Measurements from ENCODE around the gene CCDC78. TPM values are rescaled to one million over a fixed set of nuclear protein-coding genes. Genes with fewer than 3 reads are reported as not detected.
A peak's percentile ranks its signal among the peaks of the same experiment; 100 is the strongest.

The CCDC78 gene
- total and polyA plus RNA-seq, 2 of the 13 experiments (the other 11 are each of a cell fraction or from before 2014, with no cell fraction given) = 0.53 to 1.5 TPM

DNA sequence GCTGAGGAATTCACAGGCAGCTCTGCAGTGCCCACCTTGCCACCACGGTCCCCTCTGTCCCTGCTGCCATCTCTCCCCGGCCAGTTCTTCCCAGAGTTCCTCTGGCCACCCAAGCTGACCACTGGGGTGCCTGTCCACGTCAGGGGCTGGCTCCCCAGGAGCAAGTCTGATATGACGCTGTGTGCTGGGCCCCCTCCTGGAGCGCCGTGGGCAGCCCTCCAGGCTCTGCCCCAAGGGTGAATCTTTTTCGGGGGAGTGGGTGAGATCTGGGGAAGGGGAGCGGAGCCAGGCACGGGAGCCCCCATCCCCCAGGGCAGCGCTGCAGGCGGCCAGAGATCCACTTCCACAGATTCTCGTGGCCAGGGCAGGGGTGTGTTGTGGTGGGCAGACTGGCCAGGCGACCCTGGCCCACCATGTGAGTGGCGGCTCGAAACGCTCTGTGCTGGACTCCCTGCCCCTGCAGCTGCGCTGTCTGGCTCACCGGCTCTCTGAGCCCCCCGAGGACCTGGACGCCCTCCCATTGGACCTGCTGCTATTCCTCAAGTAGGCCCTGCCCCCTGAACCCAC is 38.0 kb upstream of the CCDC78 start:
- Histone ChIP-seq H3K4me2 (ENCODE audit: low read depth, low read length) (no peak overlapping the region), H3K4me1 (ENCODE audit: insufficient read depth, low read length) (peaks cover 32% of the 10 kb centered on the region), H2AFZ (ENCODE audit: low read length) (no peak overlapping the region), H3K79me2 (ENCODE audit: insufficient read depth, low read length) (no peaks in the 10 kb centered on the region), H3K9ac (ENCODE audit: insufficient read depth, low read depth, low read length) (no peak overlapping the region), H3K4me3 (replicated peaks in 1 of 3; ENCODE audit: insufficient read depth in 1 of 3, low read depth in 2 of 3, low read length in 3 of 3) (no peak overlapping the region), H3K27me3 (ENCODE audit: control insufficient read depth in 1 of 2, insufficient read depth in 2 of 2, low read length in 2 of 2) (peaks cover 3 to 8% of the 10 kb centered on the region in 2 experiments; a peak in 4 of 5 replicates), H3K36me3 (replicated peaks in 1 of 2; ENCODE audit: control insufficient read depth in 1 of 2, insufficient read depth in 2 of 2, low read length in 2 of 2) (no peaks in the 10 kb centered on the region), H3K9me3 (ENCODE audit: low read length) (no peaks in the 10 kb centered on the region), H4K20me1 (ENCODE audit: insufficient read depth, low read length) (no peaks in the 10 kb centered on the region), H3K27ac (ENCODE audit: extremely low read length, insufficient read depth, low read length) (no peak overlapping the region)
- CTCF ChIA-PET (ENCODE audit: low intra/inter-chr PET ratio, low total read pairs) = no interaction called here
- in situ Hi-C loops (cut with HindIII; ENCODE audit: extremely low pct_ligation_motif_present, low pct_unique_long_range_greater_than_20kb) = no loop called here
- no peak for DNase-seq (ENCODE audit: low spot score)
- WGBS (ENCODE audit: low lambda C conversion rate) = 61% methylated on average over 12 of the region's 20 CpGs
- no peak for ATAC-seq
- no TSS peak for BruUV-seq (replicated peaks)
- FAIRE-seq = no peak
- intact Hi-C loops (cut with micrococcal nuclease; ENCODE audit: unreplicated experiment) = no loop called here
- no peak for TF ChIP-seq BHLHE40 (IDR thresholded peaks at IDR 0.05; ENCODE audit: low read length)
- TF ChIP-seq HNRNPL (IDR thresholded peaks at IDR 0.05; ENCODE audit: low read depth, low read length) = 0 out of 2 replicates have a peak, but pooled peaks have one; percentile 23
- TF ChIP-seq GATAD1 (CRISPR knock-in tag; IDR thresholded peaks at IDR 0.05) = no peak
- TF ChIP-seq ZBTB42 (CRISPR knock-in tag; IDR thresholded peaks at IDR 0.05) = no peak
- POLR2A ChIA-PET = no interaction called here

DNA sequence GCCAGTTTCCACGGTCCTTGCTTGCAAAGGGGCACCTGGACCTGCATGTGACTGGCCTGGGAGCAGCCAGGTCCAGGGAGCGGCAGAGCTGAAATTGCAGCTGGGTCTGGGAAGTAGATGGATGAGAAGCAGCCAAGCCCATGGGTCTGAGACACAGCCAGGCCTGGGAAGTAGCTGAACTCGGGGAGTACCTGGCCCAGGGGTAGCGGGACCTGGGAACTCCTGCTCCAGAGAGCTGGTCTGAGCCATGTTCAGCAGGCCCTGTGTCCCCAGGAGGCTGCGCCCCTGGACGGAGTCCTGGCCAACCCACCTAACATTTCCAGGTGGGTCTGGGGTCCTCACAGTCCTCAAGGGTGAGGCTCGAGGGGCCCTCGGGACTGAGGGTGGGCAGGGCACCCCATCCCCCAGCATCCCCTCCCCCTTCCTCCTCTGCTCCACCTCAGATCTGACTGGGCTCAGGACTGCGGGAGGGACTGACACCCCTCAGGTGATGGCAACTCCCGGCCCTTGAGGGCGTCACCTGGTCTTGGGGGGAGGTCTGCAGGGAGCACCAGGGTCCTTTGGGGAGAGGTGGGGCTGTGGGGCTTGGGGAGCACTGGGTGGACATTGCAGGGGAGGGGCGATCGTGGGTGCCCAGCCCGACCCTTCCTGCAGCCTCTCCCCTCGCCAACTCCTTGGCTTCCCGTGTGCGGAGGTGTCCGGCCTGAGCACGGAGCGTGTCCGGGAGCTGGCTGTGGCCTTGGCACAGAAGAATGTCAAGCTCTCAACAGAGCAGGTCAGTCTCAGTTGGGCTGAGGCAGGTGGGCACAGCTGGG is 37.3 kb upstream of the CCDC78 start:
- no peaks in the 10 kb centered on the region for H4K20me1 ChIP-seq (ENCODE audit: insufficient read depth, low read length)
- H3K27ac ChIP-seq (ENCODE audit: extremely low read length, insufficient read depth, low read length) = no peak overlapping the region
- H3K4me1 ChIP-seq (ENCODE audit: insufficient read depth, low read length) = peaks cover 32% of the 10 kb centered on the region
- no peak overlapping the region for H3K4me2 ChIP-seq (ENCODE audit: low read depth, low read length)
- no peak overlapping the region for H2AFZ ChIP-seq (ENCODE audit: low read length)
- CTCF ChIA-PET (ENCODE audit: low intra/inter-chr PET ratio, low total read pairs) = no interaction called here
- POLR2A ChIA-PET = no interaction called here
- no peak overlapping the region for H3K9ac ChIP-seq (ENCODE audit: insufficient read depth, low read depth, low read length)
- no peaks in the 10 kb centered on the region for H3K36me3 ChIP-seq (replicated peaks in 1 of 2; ENCODE audit: control insufficient read depth in 1 of 2, insufficient read depth in 2 of 2, low read length in 2 of 2)
- H3K9me3 ChIP-seq (ENCODE audit: low read length) = no peaks in the 10 kb centered on the region
- intact Hi-C loops (cut with micrococcal nuclease; ENCODE audit: unreplicated experiment) = no loop called here
- no TSS peak for BruUV-seq (replicated peaks)
- ATAC-seq (no peak), FAIRE-seq (no peak), DNase-seq (ENCODE audit: low spot score) (no peak)
- in situ Hi-C loops (cut with HindIII; ENCODE audit: extremely low pct_ligation_motif_present, low pct_unique_long_range_greater_than_20kb) = no loop called here
- peaks cover 3 to 8% of the 10 kb centered on the region in 2 experiments; a peak in 4 of 5 replicates for H3K27me3 ChIP-seq (ENCODE audit: control insufficient read depth in 1 of 2, insufficient read depth in 2 of 2, low read length in 2 of 2)
- no peaks in the 10 kb centered on the region for H3K79me2 ChIP-seq (ENCODE audit: insufficient read depth, low read length)
- TF ChIP-seq MATR3 (CRISPR knock-in tag; IDR thresholded peaks at IDR 0.05) (no peak), XRCC5 (optimal IDR thresholded peaks at IDR 0.05; ENCODE audit: low read length) (no peak)
- TF ChIP-seq, protein P1, sequence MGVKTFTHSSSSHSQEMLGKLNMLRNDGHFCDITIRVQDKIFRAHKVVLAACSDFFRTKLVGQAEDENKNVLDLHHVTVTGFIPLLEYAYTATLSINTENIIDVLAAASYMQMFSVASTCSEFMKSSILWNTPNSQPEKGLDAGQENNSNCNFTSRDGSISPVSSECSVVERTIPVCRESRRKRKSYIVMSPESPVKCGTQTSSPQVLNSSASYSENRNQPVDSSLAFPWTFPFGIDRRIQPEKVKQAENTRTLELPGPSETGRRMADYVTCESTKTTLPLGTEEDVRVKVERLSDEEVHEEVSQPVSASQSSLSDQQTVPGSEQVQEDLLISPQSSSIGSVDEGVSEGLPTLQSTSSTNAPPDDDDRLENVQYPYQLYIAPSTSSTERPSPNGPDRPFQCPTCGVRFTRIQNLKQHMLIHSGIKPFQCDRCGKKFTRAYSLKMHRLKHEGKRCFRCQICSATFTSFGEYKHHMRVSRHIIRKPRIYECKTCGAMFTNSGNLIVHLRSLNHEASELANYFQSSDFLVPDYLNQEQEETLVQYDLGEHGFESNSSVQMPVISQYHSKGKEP (CRISPR knock-in tag; IDR thresholded peaks at IDR 0.05) = no peak
- 60% methylated on average over 14 of the region's 21 CpGs for WGBS (ENCODE audit: low lambda C conversion rate)
- no peak overlapping the region for H3K4me3 ChIP-seq (replicated peaks in 1 of 3; ENCODE audit: insufficient read depth in 1 of 3, low read depth in 2 of 3, low read length in 3 of 3)
